Astrocyte (in vitro differentiated cells and primary cell): ENCODE results near the gene BMPR1A. TPM values are rescaled to one million over a fixed set of nuclear protein-coding genes. Genes with fewer than 3 reads are reported as not detected.
"Not testable (repeated sequence)": the region's sequence is repeated elsewhere in the genome, so short reads cannot be mapped to it uniquely, and the experiment has no call there.

ENCODE experiments used
- DNase-seq: peaks from one replicate; pipeline ENCODE4 v3.0.0-alpha.2; 2010; ENCODE audit warnings: low read depth
- FAIRE-seq: peaks from 2 replicates; lab custom pipeline; 2011; peaks lifted over from hg19 to GRCh38; lab: Jason Lieb, UNC
- H2AFZ ChIP-seq: 2 replicates; pipeline ENCODE4 v1.6.0; 2012; ENCODE audit warnings: low read depth, low read length, inconsistent platforms
- H3K27ac ChIP-seq: 2 replicates; pipeline ENCODE4 v1.5.1; 2011; ENCODE audit warnings: low read depth, low read length, inconsistent platforms
- H3K27me3 ChIP-seq: 2 replicates; pipeline ENCODE4 v1.6.0; 2011; ENCODE audit warnings: low read length, inconsistent platforms; ENCODE audit not compliant: insufficient read depth
- H3K36me3 ChIP-seq: 2 replicates; pipeline ENCODE4 v1.5.1; 2011; ENCODE audit warnings: low read length, inconsistent platforms; ENCODE audit not compliant: insufficient read depth
- H3K4me1 ChIP-seq: 2 replicates; pipeline ENCODE4 v1.5.1; 2011; ENCODE audit warnings: low read length, inconsistent platforms; ENCODE audit not compliant: insufficient read depth
- H3K4me2 ChIP-seq: 2 replicates; pipeline ENCODE4 v1.6.0; 2012; ENCODE audit warnings: low read length, inconsistent platforms
- H3K4me3 ChIP-seq: 2 replicates; pipeline ENCODE4 v1.5.1; 2011; ENCODE audit warnings: low read depth, mild to moderate bottlenecking, low read length, inconsistent platforms; ENCODE audit not compliant: insufficient read depth
- H3K79me2 ChIP-seq: 2 replicates; pipeline ENCODE4 v1.6.0; 2012; ENCODE audit warnings: mild to moderate bottlenecking, low read length, inconsistent platforms; ENCODE audit not compliant: insufficient read depth
- H3K9ac ChIP-seq: 2 replicates; pipeline ENCODE4 v1.6.0; 2012; ENCODE audit warnings: mild to moderate bottlenecking, low read length, inconsistent platforms
- H3K9me3 ChIP-seq: 2 replicates; pipeline ENCODE4 v1.5.1; 2012; ENCODE audit warnings: low read depth, mild to moderate bottlenecking, low read length, inconsistent platforms; ENCODE audit not compliant: insufficient read depth
- H4K20me1 ChIP-seq: 2 replicates; pipeline ENCODE4 v1.6.0; 2012; ENCODE audit warnings: low read length, inconsistent platforms; ENCODE audit not compliant: insufficient read depth
- H3K27ac Mint-ChIP-seq: one replicate; pipeline ENCODE4 v1.8.0; 2021; ENCODE audit warnings: mild to moderate bottlenecking, mixed read lengths; ENCODE audit not compliant: unreplicated experiment
- H3K27me3 Mint-ChIP-seq: one replicate; pipeline ENCODE4 v1.8.0; 2021; ENCODE audit warnings: low read depth, mixed read lengths; ENCODE audit not compliant: unreplicated experiment
- H3K36me3 Mint-ChIP-seq: one replicate; pipeline ENCODE4 v1.8.0; 2021; ENCODE audit warnings: low read depth, mixed read lengths; ENCODE audit not compliant: unreplicated experiment
- H3K4me1 Mint-ChIP-seq: one replicate; pipeline ENCODE4 v1.8.0; 2021; ENCODE audit warnings: low read depth, mixed read lengths; ENCODE audit not compliant: unreplicated experiment
- H3K4me3 Mint-ChIP-seq: one replicate; pipeline ENCODE4 v1.8.0; 2021; ENCODE audit warnings: mild to moderate bottlenecking, moderate library complexity, mixed read lengths; ENCODE audit not compliant: unreplicated experiment
- H3K9me3 Mint-ChIP-seq: one replicate; pipeline ENCODE4 v1.8.0; 2021; ENCODE audit warnings: mild to moderate bottlenecking, mixed read lengths; ENCODE audit not compliant: unreplicated experiment
- CTCF ChIP-seq: IDR thresholded peaks from 2 replicates; pipeline ENCODE4 v1.5.1; 2011; ENCODE audit warnings: low read depth, mild to moderate bottlenecking, inconsistent platforms, low read length, moderate library complexity; ENCODE audit not compliant: insufficient read depth
- EZH2 ChIP-seq: IDR thresholded peaks from 2 replicates; pipeline ENCODE4 v1.6.1; 2012; ENCODE audit warnings: mild to moderate bottlenecking, low read length, inconsistent platforms; ENCODE audit not compliant: insufficient read depth
- total RNA-seq: library from RNA; stranded (reverse); gene quantifications from 2 replicates; pipeline ENCODE4 v1.2.1, GENCODE V29; 2021

BMPR1A gene
- total RNA-seq, 1 donor from 2014 or later: 52.2 TPM

GRCh38 chr10:86851328-86852207 lies 95.1 kb downstream of the BMPR1A start:
- Mint-ChIP-seq H3K27ac (no peak overlapping the region), H3K36me3 (peaks cover 3% of the 10 kb centered on the region), H3K9me3 (no peaks in the 10 kb centered on the region), H3K27me3 (no peaks in the 10 kb centered on the region), H3K4me1 (no peaks in the 10 kb centered on the region), H3K4me3 (no peak overlapping the region)
- Histone ChIP-seq H3K36me3 (no peaks in the 10 kb centered on the region), H2AFZ (no peak overlapping the region), H3K79me2 (no peaks in the 10 kb centered on the region), H4K20me1 (peaks cover 6% of the 10 kb centered on the region), H3K4me1 (peaks cover under 1% of the 10 kb centered on the region), H3K27me3 (no peaks in the 10 kb centered on the region), H3K9ac (no peak overlapping the region), H3K27ac (no peak overlapping the region), H3K4me3 (no peak overlapping the region), H3K9me3 (no peaks in the 10 kb centered on the region), H3K4me2 (no peak overlapping the region)
- DNase-seq (peak; percentile 62), FAIRE-seq (no peak)
- TF ChIP-seq CTCF: no peak
- no peak for TF ChIP-seq EZH2

- not testable (repeated sequence) for H3K27me3 Mint-ChIP-seq, DNase-seq, H3K27ac ChIP-seq, H3K27me3 ChIP-seq, H3K36me3 Mint-ChIP-seq, H3K4me2 ChIP-seq, H3K27ac Mint-ChIP-seq, H3K4me3 ChIP-seq, H3K4me1 Mint-ChIP-seq, FAIRE-seq, H3K4me3 Mint-ChIP-seq, H3K9me3 Mint-ChIP-seq, H4K20me1 ChIP-seq, H3K79me2 ChIP-seq, H3K9ac ChIP-seq, H2AFZ ChIP-seq, H3K36me3 ChIP-seq, H3K9me3 ChIP-seq
- H3K4me1 ChIP-seq: peaks cover 14% of the 10 kb centered on the region
Observed at GRCh38 chr10:86853582-86853981, 97.2 kb downstream of the BMPR1A start.

GRCh38 chr10:86855513-86855912 lies 99.1 kb downstream of the BMPR1A start:
- H3K9me3 ChIP-seq: no peaks in the 10 kb centered on the region
- no peak for TF ChIP-seq CTCF
- TF ChIP-seq EZH2: no peak
- Mint-ChIP-seq H3K9me3 (no peaks in the 10 kb centered on the region), H3K4me3 (no peak overlapping the region), H3K27ac (no peak overlapping the region), H3K4me1 (peaks cover 7% of the 10 kb centered on the region), H3K36me3 (peaks cover 6% of the 10 kb centered on the region), H3K27me3 (no peaks in the 10 kb centered on the region)
- DNase-seq (no peak), FAIRE-seq (no peak)
- no peaks in the 10 kb centered on the region for H3K27me3 ChIP-seq
- H4K20me1 ChIP-seq: peaks cover 3% of the 10 kb centered on the region
- no peak overlapping the region for H2AFZ ChIP-seq
- no peak overlapping the region for H3K4me3 ChIP-seq
- H3K79me2 ChIP-seq: no peaks in the 10 kb centered on the region
- no peak overlapping the region for H3K27ac ChIP-seq
- H3K4me2 ChIP-seq: no peak overlapping the region
- no peaks in the 10 kb centered on the region for H3K36me3 ChIP-seq
- no peak overlapping the region for H3K9ac ChIP-seq
- peaks cover 14% of the 10 kb centered on the region for H3K4me1 ChIP-seq
